ENCODE data around the gene PPM1H. TPM values are rescaled to one million over a fixed set of nuclear protein-coding genes. Genes with fewer than 3 reads are reported as not detected.
"Not testable (repeated sequence)": the region's sequence is repeated elsewhere in the genome, so short reads cannot be mapped to it uniquely, and the experiment has no call there.

The PPM1H gene
- total RNA-seq, 1 donor from 2014 or later, result not detected

DNA sequence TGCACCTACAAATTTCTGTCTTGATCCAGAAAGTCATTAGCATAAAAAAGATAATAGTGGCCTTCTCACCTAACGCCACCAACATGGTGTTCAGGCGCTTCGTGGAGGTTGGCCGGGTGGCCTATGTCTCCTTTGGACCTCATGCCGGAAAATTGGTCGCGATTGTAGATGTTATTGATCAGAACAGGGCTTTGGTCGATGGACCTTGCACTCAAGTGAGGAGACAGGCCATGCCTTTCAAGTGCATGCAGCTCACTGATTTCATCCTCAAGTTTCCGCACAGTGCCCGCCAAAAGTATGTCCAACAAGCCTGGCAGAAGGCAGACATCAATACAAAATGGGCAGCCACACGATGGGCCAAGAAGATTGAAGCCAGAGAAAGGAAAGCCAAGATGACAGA is 30.3 kb upstream of the PPM1H start:
- intact Hi-C loops (cut with micrococcal nuclease); H3K36me3 Mint-ChIP-seq (ENCODE audit: low read depth); DNase-seq (ENCODE audit: low spot score); H3K4me1 Mint-ChIP-seq (ENCODE audit: low read depth); H3K4me3 Mint-ChIP-seq; H3K27ac Mint-ChIP-seq; H3K9me3 Mint-ChIP-seq; H3K27me3 Mint-ChIP-seq (ENCODE audit: insufficient read depth): not testable (repeated sequence)

DNA sequence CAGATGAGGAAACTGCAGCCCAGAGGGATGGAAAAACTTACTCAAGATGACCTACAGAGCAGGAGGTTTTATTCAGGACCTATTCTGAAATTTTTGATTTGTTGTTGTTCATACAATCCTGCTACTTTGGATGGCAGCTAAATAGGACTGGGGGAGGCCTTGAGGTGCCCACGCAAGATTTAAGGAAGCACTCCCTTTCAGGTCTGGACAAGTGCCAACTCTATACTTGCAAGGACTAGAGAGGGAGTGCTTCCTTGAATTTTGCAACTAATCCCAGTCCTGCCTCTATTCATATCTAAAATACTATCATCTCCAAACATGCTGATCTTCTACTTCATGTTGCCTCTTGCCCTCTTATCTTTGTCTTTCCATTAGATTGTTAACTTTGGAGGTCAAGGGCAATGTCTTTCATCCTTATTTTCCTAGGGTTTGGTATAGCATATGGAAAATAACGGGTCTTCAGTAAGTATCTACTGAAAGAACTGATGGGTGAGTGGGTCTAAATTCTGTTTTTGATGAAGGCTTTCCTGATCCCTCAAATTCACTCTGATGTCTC is 28.6 kb upstream of the PPM1H start:
- no peak for DNase-seq (ENCODE audit: low spot score)
- peaks cover 2% of the 10 kb centered on the region for H3K27me3 Mint-ChIP-seq (ENCODE audit: insufficient read depth)
- intact Hi-C loops (cut with micrococcal nuclease), result no loop called here
- H3K4me3 Mint-ChIP-seq, result no peak overlapping the region
- H3K9me3 Mint-ChIP-seq, result no peaks in the 10 kb centered on the region
- no peaks in the 10 kb centered on the region for H3K4me1 Mint-ChIP-seq (ENCODE audit: low read depth)
- H3K36me3 Mint-ChIP-seq (ENCODE audit: low read depth), result no peaks in the 10 kb centered on the region
- H3K27ac Mint-ChIP-seq, result no peak overlapping the region

DNA sequence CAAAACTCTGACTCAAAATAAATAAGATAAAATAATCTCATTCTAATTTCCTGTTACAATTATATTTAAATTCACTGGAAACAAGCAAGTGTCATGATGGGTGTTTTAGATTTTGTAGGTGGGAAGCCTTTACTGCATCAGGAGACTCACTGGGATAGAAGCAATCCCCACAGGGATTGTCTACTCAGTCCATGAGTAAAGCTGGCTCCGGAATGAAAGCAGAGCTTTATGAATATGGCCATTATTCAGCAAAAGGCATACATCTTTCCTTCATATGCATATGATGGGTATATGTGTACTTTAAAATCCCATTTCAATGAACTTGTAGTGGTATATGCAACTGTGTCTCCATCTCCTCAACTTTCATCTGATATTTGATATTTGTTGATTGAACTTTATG is 25.4 kb upstream of the PPM1H start:
- intact Hi-C loops (cut with micrococcal nuclease), result no loop called here
- Mint-ChIP-seq H3K27me3 (ENCODE audit: insufficient read depth) (peaks cover 2% of the 10 kb centered on the region), H3K27ac (no peak overlapping the region), H3K36me3 (ENCODE audit: low read depth) (no peaks in the 10 kb centered on the region), H3K4me1 (ENCODE audit: low read depth) (no peaks in the 10 kb centered on the region), H3K4me3 (no peak overlapping the region), H3K9me3 (no peaks in the 10 kb centered on the region)
- no peak for DNase-seq (ENCODE audit: low spot score)

DNA sequence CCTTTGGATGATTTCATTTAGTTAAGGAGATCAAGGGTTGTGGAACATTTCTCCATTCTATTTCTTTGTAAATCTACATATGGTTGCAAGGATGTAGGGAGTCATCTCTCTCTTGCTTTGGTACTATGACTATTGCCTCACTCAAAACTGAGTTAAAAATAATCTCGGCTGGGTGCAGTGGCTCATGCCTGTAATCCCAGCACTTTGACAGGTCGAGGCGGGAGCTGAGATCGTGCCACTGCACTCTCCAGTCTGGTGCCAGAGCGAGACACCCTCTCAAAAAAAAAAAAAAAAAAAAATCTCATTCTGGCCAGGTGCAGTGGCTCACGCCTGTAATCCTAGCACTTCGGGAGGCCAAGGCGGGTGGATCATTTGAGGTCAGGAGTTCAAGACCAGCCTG is 24.8 kb upstream of the PPM1H start:
- H3K4me1 Mint-ChIP-seq (ENCODE audit: low read depth), result no peaks in the 10 kb centered on the region
- no peak overlapping the region for H3K27ac Mint-ChIP-seq
- peaks cover 2% of the 10 kb centered on the region for H3K27me3 Mint-ChIP-seq (ENCODE audit: insufficient read depth)
- no peaks in the 10 kb centered on the region for H3K9me3 Mint-ChIP-seq
- no peak for DNase-seq (ENCODE audit: low spot score)
- H3K36me3 Mint-ChIP-seq (ENCODE audit: low read depth), result no peaks in the 10 kb centered on the region
- no peak overlapping the region for H3K4me3 Mint-ChIP-seq
- intact Hi-C loops (cut with micrococcal nuclease), result no loop called here

DNA sequence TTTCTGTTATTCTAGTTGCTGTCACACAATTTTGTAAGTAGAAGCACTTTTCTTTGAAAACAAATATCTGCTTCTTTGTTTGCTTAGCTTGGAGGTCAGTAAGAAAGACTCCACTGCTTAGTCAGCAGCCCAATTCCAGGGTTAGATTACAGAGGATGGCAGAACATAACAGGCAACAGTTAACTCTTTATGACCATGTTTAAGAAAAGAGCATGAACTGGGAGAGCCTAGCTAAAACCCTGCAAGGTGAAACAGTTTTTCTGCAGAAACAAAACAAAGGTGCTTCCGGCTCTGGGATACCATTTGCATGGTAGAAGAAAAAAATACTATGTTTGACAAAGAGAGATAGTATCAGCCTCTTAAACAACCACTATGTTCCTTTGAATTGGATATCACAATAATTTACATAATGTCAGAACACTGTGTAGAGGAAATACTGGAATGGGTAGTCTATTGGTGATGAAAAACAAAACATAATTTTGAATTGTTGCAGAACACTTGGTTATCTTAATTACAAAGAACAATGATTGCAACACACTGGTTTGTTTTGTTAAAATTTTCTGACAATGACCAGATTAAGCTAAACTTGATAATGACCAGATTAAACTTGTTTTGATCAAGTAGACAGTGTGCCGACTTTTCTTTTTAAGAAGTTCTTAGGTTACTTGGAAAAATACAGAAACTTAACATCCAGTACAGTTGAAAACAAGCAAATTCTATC is 22.4 kb upstream of the PPM1H start:
- H3K27ac Mint-ChIP-seq, result no peak overlapping the region
- no peak for DNase-seq (ENCODE audit: low spot score)
- no peaks in the 10 kb centered on the region for H3K9me3 Mint-ChIP-seq
- no peak overlapping the region for H3K4me3 Mint-ChIP-seq
- H3K4me1 Mint-ChIP-seq (ENCODE audit: low read depth), result no peaks in the 10 kb centered on the region
- H3K36me3 Mint-ChIP-seq (ENCODE audit: low read depth), result no peaks in the 10 kb centered on the region
- H3K27me3 Mint-ChIP-seq (ENCODE audit: insufficient read depth), result peaks cover 2% of the 10 kb centered on the region
- intact Hi-C loops (cut with micrococcal nuclease), result no loop called here

DNA sequence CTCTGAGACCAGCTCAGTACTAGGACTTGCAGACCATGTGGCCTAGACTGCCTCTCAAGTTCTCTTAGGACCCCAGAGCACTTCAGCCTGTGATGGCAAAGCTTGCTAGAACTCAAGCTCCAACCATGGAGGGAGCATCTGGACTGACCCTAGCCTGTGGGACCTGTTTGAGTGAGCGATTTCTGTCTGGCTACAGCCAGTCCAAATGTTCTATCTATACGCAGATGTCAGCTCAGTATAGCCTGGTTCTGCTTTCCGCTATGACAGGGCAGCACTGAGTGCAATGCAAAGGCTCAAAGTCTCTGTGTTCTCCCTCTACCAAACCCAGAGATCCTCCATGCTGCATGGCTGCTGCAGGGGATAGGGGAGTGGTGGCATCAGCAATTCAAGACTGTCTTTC is 20.7 kb upstream of the PPM1H start:
- Mint-ChIP-seq H3K27ac (no peak overlapping the region), H3K4me3 (no peak overlapping the region), H3K9me3 (no peaks in the 10 kb centered on the region), H3K4me1 (ENCODE audit: low read depth) (no peaks in the 10 kb centered on the region), H3K27me3 (ENCODE audit: insufficient read depth) (peaks cover 2% of the 10 kb centered on the region), H3K36me3 (ENCODE audit: low read depth) (no peaks in the 10 kb centered on the region)
- DNase-seq (ENCODE audit: low spot score), result no peak
- intact Hi-C loops (cut with micrococcal nuclease), result no loop called here

DNA sequence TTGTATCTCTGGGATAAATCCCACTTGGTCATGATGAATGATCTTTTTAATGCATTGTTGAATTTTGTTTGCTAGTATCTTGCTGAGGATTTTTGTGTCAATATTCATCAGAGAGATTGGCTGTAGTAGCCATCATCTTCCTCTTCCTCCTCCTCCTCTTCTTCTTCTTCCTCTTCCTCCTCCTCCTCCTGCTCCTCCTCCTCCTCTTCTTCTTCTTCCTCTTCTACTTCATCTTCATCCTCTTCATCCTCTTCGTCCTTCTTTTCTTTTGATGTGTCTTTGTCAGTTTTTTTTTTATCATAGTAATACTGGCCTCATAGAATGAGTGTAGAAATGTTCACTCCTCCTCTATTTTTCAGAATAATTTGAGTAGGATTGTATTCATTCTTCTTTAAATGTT is 15.4 kb upstream of the PPM1H start:
- H3K27ac Mint-ChIP-seq, result no peak overlapping the region
- H3K4me1 Mint-ChIP-seq (ENCODE audit: low read depth), result no peaks in the 10 kb centered on the region
- DNase-seq (ENCODE audit: low spot score), result no peak
- H3K27me3 Mint-ChIP-seq (ENCODE audit: insufficient read depth), result no peaks in the 10 kb centered on the region
- no peaks in the 10 kb centered on the region for H3K36me3 Mint-ChIP-seq (ENCODE audit: low read depth)
- intact Hi-C loops (cut with micrococcal nuclease), result no loop called here
- H3K4me3 Mint-ChIP-seq, result no peak overlapping the region
- no peaks in the 10 kb centered on the region for H3K9me3 Mint-ChIP-seq

DNA sequence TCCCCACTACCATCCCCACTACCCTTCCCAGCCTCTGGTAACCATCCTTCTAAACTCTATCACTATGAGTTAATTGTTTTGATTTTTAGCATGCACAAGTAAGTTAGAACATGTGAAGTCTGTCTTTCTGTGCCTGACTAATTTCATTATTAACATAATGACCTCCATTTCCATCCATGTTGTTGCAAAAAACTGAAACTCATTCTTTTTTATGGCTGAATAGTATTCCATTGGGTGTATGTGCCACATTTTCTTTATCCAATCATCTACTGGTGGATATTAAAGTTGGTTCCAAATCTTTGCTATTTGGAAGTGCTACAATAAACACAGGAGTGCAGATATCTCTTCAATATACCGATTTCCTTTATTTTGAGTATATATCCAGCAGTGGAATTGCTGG is 13.2 kb upstream of the PPM1H start:
- Mint-ChIP-seq H3K4me3 (no peak overlapping the region), H3K27me3 (ENCODE audit: insufficient read depth) (no peaks in the 10 kb centered on the region), H3K36me3 (ENCODE audit: low read depth) (no peaks in the 10 kb centered on the region), H3K4me1 (ENCODE audit: low read depth) (no peaks in the 10 kb centered on the region), H3K9me3 (no peaks in the 10 kb centered on the region), H3K27ac (no peak overlapping the region)
- DNase-seq (ENCODE audit: low spot score), result no peak
- intact Hi-C loops (cut with micrococcal nuclease), result no loop called here

DNA sequence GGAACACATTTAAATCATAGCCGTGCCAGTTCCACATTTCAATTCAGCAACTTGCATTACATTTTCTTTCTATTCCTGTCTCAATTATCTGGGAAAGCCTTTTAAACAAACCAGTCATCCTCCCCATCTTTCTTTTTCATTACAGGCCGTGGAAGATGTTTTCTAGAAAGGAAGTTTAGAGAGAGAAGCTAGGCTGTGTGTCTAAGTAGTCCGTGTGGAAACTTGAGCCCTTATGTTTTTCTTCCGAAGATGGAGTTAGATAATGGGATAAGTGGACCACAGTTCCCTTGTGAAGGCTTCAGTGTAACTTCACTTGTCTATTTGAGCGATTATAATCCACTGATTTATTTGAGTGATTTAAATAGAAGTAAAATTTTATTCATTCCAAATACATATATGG is 12.4 kb upstream of the PPM1H start:
- no peak for DNase-seq (ENCODE audit: low spot score)
- H3K36me3 Mint-ChIP-seq (ENCODE audit: low read depth), result no peaks in the 10 kb centered on the region
- intact Hi-C loops (cut with micrococcal nuclease), result no loop called here
- no peak overlapping the region for H3K4me3 Mint-ChIP-seq
- H3K27me3 Mint-ChIP-seq (ENCODE audit: insufficient read depth), result no peaks in the 10 kb centered on the region
- no peaks in the 10 kb centered on the region for H3K9me3 Mint-ChIP-seq
- no peaks in the 10 kb centered on the region for H3K4me1 Mint-ChIP-seq (ENCODE audit: low read depth)
- H3K27ac Mint-ChIP-seq, result no peak overlapping the region

DNA sequence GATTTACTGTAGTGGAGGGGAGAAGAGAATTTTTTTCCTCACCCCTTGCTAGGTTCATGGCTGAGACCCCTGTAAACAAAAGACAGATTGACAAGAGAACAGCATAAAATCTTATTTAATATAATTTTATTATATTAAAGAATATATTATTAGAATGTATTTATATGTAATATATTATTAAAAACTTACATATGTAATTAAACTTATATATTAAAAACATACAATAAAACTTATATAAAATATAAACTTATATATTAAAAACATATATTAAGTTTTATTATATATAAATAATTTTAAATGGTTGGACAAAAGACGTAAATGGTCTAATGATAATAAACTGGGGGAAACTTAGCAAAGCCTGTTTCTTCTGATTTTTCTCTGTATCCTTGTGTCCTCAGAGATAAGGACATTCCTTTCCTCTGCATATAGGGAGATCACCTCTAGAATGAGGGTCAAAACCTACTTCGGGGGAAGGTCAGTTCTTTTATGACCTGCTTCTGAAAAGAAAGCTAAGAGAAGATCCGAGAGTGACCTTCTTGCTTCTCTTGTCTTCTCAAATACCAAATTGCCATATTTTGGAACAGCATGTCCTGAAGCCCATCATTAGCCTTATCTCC is 8.9 kb upstream of the PPM1H start:
- no peaks in the 10 kb centered on the region for H3K4me1 Mint-ChIP-seq (ENCODE audit: low read depth)
- H3K36me3 Mint-ChIP-seq (ENCODE audit: low read depth), result no peaks in the 10 kb centered on the region
- H3K4me3 Mint-ChIP-seq, result no peak overlapping the region
- H3K27ac Mint-ChIP-seq, result no peak overlapping the region
- intact Hi-C loops (cut with micrococcal nuclease), result no loop called here
- H3K27me3 Mint-ChIP-seq (ENCODE audit: insufficient read depth), result no peaks in the 10 kb centered on the region
- no peaks in the 10 kb centered on the region for H3K9me3 Mint-ChIP-seq
- DNase-seq (ENCODE audit: low spot score), result no peak

DNA sequence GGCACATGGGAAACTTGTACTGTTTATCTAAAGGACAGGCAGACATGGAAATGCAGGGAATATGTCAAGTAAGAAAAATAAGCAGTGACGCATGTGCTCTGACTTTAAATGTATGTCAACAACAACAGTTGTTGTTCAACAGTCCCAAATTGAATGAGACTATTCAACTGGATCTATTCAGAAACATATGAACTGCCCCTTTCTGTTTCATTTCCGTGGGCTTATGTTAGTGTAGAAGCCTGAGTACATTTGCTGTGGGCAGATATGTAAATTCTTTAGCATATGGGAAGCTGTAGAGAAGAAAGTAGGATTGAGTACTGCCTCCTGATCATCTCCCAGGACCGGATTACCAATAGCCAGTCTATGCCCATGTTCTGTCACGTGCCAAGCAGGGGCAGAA is 7.4 kb upstream of the PPM1H start:
- H3K36me3 Mint-ChIP-seq (ENCODE audit: low read depth); H3K27ac Mint-ChIP-seq; DNase-seq (ENCODE audit: low spot score); H3K4me1 Mint-ChIP-seq (ENCODE audit: low read depth); H3K4me3 Mint-ChIP-seq; H3K27me3 Mint-ChIP-seq (ENCODE audit: insufficient read depth); H3K9me3 Mint-ChIP-seq; intact Hi-C loops (cut with micrococcal nuclease): not testable (repeated sequence)

DNA sequence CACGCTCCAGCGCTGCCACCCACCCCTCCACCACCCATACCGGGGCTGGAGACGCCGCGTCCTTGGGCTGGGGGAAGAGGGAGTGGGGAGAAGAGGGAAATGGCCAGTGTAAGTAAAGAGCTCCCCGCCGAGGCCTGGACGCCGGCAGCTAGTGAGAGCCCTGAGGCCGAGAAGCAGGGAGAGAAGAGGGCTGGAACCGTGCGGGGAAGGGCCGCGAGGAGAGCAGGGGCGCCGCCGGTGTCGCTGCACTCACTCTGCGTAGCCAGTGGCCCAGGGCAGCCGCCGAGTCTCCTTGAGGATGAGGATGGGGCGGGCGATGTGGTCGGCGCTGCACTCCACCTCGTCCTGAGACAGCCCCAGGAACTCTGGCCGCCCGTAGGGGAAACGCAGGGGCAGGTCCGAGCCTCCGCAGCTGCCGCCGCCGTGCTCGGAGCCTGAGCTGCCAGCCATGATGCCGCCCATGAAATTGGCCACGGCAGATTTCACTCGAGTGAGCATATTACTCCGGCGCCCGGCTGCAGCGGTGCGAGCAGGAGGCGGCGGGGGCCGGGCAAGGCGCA is 631 bp downstream of the PPM1H start:
- Mint-ChIP-seq H3K36me3 (ENCODE audit: low read depth) (no peaks in the 10 kb centered on the region), H3K27ac (no peak overlapping the region), H3K9me3 (no peaks in the 10 kb centered on the region), H3K4me3 (peak overlapping the region; percentile 80), H3K4me1 (ENCODE audit: low read depth) (peaks cover 15% of the 10 kb centered on the region), H3K27me3 (ENCODE audit: insufficient read depth) (peaks cover 59% of the 10 kb centered on the region)
- peak; percentile 0 for DNase-seq (ENCODE audit: low spot score)
- intact Hi-C loops (cut with micrococcal nuclease), result loop anchor here (5.0 kb wide), 1 partner anchor 213 kb away; no protein-coding TSS in a partner anchor

DNA sequence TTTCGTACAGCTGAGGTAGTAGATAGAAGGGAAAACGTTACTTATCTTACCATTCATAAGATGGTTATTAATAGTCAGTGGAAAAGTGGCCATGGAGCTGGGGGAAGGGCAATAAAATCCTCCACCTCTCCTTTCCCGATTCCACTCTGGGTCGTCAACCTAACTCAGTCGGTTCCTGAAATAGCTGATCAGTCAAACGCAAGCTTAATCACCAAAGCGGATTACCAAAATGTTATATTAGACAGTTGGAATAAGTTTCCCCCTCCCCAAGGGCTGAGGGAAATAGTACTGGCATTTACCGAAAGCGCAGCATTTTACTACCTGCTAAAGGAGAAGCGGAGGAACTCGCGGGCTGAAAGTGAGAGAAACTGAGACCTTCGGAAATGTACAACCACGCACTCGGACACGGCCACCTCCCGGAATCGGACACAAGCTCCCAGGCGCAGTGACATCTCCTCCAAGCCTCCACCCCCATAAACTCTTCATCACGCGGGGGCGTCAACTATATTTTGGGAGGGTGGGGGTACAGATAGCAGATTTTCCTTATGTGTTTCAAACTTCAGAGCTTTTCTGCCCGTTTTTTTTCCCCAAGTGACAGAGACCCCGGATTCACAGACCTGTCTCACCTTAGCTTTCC is 1.2 kb downstream of the PPM1H start:
- Mint-ChIP-seq H3K27ac (no peak overlapping the region), H3K9me3 (no peaks in the 10 kb centered on the region), H3K36me3 (ENCODE audit: low read depth) (no peaks in the 10 kb centered on the region), H3K27me3 (ENCODE audit: insufficient read depth) (peaks cover 61% of the 10 kb centered on the region), H3K4me3 (peak overlapping the region; percentile 80), H3K4me1 (ENCODE audit: low read depth) (peaks cover 15% of the 10 kb centered on the region)
- intact Hi-C loops (cut with micrococcal nuclease), result loop anchor here (5.0 kb wide), 1 partner anchor 214 kb away; no protein-coding TSS in a partner anchor
- DNase-seq (ENCODE audit: low spot score), result no peak
